ENCODE results near the gene PNN. TPM values are rescaled to one million over a fixed set of nuclear protein-coding genes. Genes with fewer than 3 reads are reported as not detected.
"Not testable (repeated sequence)": the region's sequence is repeated elsewhere in the genome, so short reads cannot be mapped to it uniquely, and the experiment has no call there.

The PNN gene
- total and polyA plus RNA-seq, 4 donors, result 26.8 to 45.1 (median 37.7) TPM

DNA sequence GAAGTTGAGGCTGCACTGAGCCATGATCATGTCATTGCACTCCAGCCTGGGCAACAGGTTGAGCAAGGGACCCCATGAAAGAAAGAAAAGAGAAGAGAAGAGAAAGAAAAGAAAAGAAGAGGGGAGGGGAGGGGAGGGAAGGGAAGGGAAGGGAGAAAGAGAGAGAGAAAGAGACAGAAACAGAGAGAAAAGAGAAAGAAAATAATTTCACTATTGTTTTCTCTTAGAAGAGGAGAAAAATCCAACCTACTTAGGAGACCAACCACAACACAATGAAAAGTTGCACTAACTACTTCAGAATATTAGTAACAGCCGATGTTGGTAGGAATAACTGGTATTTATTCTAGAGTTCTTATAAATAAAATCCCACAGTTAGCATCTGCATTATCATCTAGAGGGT lies 14.6 kb upstream of the PNN start:
- Histone ChIP-seq H3K36me3 (ENCODE audit: control insufficient read depth in 4 of 4, insufficient read depth in 4 of 4, low read length in 4 of 4) (peaks cover 6 to 31% (median 21%) of the 10 kb centered on the region in 4 donors), H3K9me3 (ENCODE audit: control insufficient read depth in 4 of 4, insufficient read depth in 3 of 4, low read length in 3 of 4) (no peaks in the 10 kb centered on the region), H3K27me3 (ENCODE audit: control insufficient read depth in 3 of 3, insufficient read depth in 3 of 3, low read length in 2 of 3) (no peaks in the 10 kb centered on the region), H3K9ac (ENCODE audit: insufficient read depth in 1 of 2, low read length in 2 of 2) (no peak overlapping the region), H3K4me1 (ENCODE audit: control insufficient read depth in 5 of 5, insufficient read depth in 5 of 5, low read length in 5 of 5) (no peaks in the 10 kb centered on the region), H3K4me3 (no peak overlapping the region), H3K27ac (ENCODE audit: low read depth in 1 of 2, low read length in 1 of 2) (no peak overlapping the region)
- ATAC-seq (ENCODE audit: insufficient read depth, low FRiP score), result no peak
- TF ChIP-seq, protein P1, sequence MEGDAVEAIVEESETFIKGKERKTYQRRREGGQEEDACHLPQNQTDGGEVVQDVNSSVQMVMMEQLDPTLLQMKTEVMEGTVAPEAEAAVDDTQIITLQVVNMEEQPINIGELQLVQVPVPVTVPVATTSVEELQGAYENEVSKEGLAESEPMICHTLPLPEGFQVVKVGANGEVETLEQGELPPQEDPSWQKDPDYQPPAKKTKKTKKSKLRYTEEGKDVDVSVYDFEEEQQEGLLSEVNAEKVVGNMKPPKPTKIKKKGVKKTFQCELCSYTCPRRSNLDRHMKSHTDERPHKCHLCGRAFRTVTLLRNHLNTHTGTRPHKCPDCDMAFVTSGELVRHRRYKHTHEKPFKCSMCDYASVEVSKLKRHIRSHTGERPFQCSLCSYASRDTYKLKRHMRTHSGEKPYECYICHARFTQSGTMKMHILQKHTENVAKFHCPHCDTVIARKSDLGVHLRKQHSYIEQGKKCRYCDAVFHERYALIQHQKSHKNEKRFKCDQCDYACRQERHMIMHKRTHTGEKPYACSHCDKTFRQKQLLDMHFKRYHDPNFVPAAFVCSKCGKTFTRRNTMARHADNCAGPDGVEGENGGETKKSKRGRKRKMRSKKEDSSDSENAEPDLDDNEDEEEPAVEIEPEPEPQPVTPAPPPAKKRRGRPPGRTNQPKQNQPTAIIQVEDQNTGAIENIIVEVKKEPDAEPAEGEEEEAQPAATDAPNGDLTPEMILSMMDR (IDR thresholded peaks at IDR 0.05; ENCODE audit: control extremely low read depth, extremely low read depth), result no peak
- 95 to 100% methylated on average over 1 of the region's 1 CpG for WGBS, 2 donors
- DNase-seq, result no peak

DNA sequence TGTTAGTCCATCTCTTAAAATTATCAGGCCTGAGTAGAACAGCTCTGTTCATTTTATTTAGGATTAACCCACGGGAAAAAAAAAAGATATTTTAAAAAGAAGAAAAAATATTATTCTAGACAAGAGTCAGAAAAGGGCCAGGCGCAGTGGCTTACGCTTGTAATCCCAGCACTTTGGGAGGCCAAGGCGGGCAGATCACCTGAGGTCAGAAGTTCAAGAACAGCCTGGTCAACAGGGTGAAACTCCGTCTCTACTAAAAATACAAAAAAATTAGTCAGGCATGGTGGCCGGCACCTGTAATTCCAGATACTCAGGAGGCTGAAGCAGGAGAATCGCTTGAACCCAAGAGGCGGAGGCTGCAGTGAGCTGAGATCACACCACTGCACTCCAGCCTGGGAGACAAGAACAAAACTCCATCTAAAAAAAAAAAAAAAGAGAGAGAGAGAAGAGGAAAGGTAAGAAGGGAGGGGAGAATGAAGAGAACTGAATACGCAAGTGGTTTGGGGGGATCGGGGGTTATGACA lies 7.2 kb upstream of the PNN start:
- not testable (repeated sequence) for H3K27me3 ChIP-seq (ENCODE audit: control insufficient read depth in 3 of 3, insufficient read depth in 3 of 3, low read length in 2 of 3); H3K9me3 ChIP-seq (ENCODE audit: control insufficient read depth in 4 of 4, insufficient read depth in 3 of 4, low read length in 3 of 4); ATAC-seq (ENCODE audit: insufficient read depth, low FRiP score); H3K4me3 ChIP-seq; H3K27ac ChIP-seq (ENCODE audit: low read depth in 1 of 2, low read length in 1 of 2); DNase-seq; H3K9ac ChIP-seq (ENCODE audit: insufficient read depth in 1 of 2, low read length in 2 of 2)
- Histone ChIP-seq H3K36me3 (ENCODE audit: control insufficient read depth in 4 of 4, insufficient read depth in 4 of 4, low read length in 4 of 4) (peaks cover 3 to 13% (median 4%) of the 10 kb centered on the region in 4 donors), H3K4me1 (ENCODE audit: control insufficient read depth in 5 of 5, insufficient read depth in 5 of 5, low read length in 5 of 5) (peaks cover 0 to 23% (median 12%) of the 10 kb centered on the region in 5 donors)
- 90% methylated on average over 10 of the region's 10 CpGs for WGBS, 2 donors

DNA sequence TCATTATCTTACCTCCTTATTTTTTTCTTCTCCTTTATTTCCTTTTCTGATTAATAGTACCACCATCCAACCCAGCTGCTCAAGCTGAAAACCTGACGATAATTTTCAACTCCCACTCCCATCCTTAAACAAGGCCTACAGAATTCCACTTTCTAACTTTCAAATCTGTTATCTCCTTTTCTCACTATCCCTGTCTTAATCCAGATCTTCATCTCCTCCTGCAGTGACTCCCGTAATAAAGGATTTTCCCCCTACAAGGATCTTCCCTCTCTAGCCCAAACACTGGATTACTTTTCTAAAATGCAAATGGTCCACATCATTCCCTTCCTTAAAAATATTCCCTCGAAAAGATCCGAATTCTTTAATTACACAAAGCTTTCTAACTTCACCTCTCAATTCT lies 6.5 kb upstream of the PNN start:
- Histone ChIP-seq H3K4me3 (no peak overlapping the region), H3K27ac (ENCODE audit: low read depth in 1 of 2, low read length in 1 of 2) (no peak overlapping the region), H3K9me3 (ENCODE audit: control insufficient read depth in 4 of 4, insufficient read depth in 3 of 4, low read length in 3 of 4) (peaks cover 0 to 2% (median 0%) of the 10 kb centered on the region in 4 donors), H3K27me3 (ENCODE audit: control insufficient read depth in 3 of 3, insufficient read depth in 3 of 3, low read length in 2 of 3) (no peaks in the 10 kb centered on the region), H3K9ac (ENCODE audit: insufficient read depth in 1 of 2, low read length in 2 of 2) (peak overlapping the region in 1 of 2 donors; percentile 96), H3K4me1 (ENCODE audit: control insufficient read depth in 5 of 5, insufficient read depth in 5 of 5, low read length in 5 of 5) (peaks cover 0 to 23% (median 12%) of the 10 kb centered on the region in 5 donors), H3K36me3 (ENCODE audit: control insufficient read depth in 4 of 4, insufficient read depth in 4 of 4, low read length in 4 of 4) (peaks cover 3 to 9% (median 4%) of the 10 kb centered on the region in 4 donors)
- DNase-seq, result no peak
- 63 to 85% methylated on average over 4 of the region's 4 CpGs for WGBS, 2 donors
- TF ChIP-seq, protein P1 (IDR thresholded peaks at IDR 0.05; ENCODE audit: control extremely low read depth, extremely low read depth), result no peak
- ATAC-seq (ENCODE audit: insufficient read depth, low FRiP score), result no peak

DNA sequence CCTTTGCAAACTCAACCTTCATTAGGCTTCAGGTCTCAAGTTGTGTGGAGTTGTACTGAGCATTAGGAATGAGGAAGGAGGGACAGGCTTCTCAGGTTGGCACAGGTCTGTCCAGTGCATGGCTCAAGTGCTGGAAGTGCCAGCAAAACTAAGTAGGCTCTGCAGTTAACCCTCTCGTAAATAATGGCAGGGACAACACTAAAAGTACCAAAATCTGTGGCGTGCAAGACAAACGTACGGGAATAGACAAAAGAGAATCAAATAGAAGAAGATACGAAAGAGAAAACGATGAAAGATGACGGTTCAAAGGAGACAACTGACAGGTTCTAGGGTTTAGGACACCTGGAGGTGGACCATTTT lies 5.5 kb upstream of the PNN start:
- H3K27me3 ChIP-seq (ENCODE audit: control insufficient read depth in 3 of 3, insufficient read depth in 3 of 3, low read length in 2 of 3), result no peaks in the 10 kb centered on the region
- DNase-seq (no peak), ATAC-seq (ENCODE audit: insufficient read depth, low FRiP score) (no peak)
- H3K9me3 ChIP-seq (ENCODE audit: control insufficient read depth in 4 of 4, insufficient read depth in 3 of 4, low read length in 3 of 4), result peaks cover 0 to 2% (median 0%) of the 10 kb centered on the region in 4 donors
- peak overlapping the region; percentile 84 for H3K4me3 ChIP-seq
- peak overlapping the region; percentile 96 for H3K9ac ChIP-seq (ENCODE audit: insufficient read depth in 1 of 2, low read length in 2 of 2)
- peaks cover 2 to 7% (median 4%) of the 10 kb centered on the region in 4 donors for H3K36me3 ChIP-seq (ENCODE audit: control insufficient read depth in 4 of 4, insufficient read depth in 4 of 4, low read length in 4 of 4)
- peak overlapping the region; percentile 95 to 100 for H3K27ac ChIP-seq (ENCODE audit: low read depth in 1 of 2, low read length in 1 of 2)
- 0 to 1% methylated on average over 7 of the region's 7 CpGs for WGBS, 2 donors
- H3K4me1 ChIP-seq (ENCODE audit: control insufficient read depth in 5 of 5, insufficient read depth in 5 of 5, low read length in 5 of 5), result peaks cover 0 to 23% (median 12%) of the 10 kb centered on the region in 5 donors
- TF ChIP-seq, protein P1 (IDR thresholded peaks at IDR 0.05; ENCODE audit: control extremely low read depth, extremely low read depth), result no peak
